ENCODE measurements around the gene PIK3C2A.

- TF ChIP-seq POLR2A (IDR thresholded peaks at IDR 0.05): no peak
- no peak for TF ChIP-seq CTCF (IDR thresholded peaks at IDR 0.05)
Observed at GRCh38 chr11:17163291-17163690, 44.5 kb downstream of the PIK3C2A start.

All from esophagus squamous epithelium (tissue), 4 donors.